HAP-1 (cell line): ENCODE measurements around the gene STXBP2.

ENCODE experiments used
- DNase-seq, 2 experiments: peaks; one replicate each; pipeline ENCODE4 v3.0.0-alpha.2; 2016 to 2020; ENCODE audit warnings: low spot score in 2 of 2
- H3K27me3 ChIP-seq: fragments of 250-450 bp; sonication (Bioruptor Pico); 2 replicates; pipeline ENCODE4 v1.5.1; 2020; ENCODE audit warnings: low read depth, mild to moderate bottlenecking, moderate library complexity
- H3K36me3 ChIP-seq: fragments of 250-450 bp; sonication (Bioruptor Pico); replicated peaks from 2 replicates; pipeline ENCODE4 v1.5.1; 2020; ENCODE audit warnings: mild to moderate bottlenecking
- H3K4me1 ChIP-seq: fragments of 250-450 bp; sonication (Bioruptor Pico); 2 replicates; pipeline ENCODE4 v1.5.1; 2020; ENCODE audit warnings: mild to moderate bottlenecking
- H3K4me3 ChIP-seq: fragments of 250-450 bp; sonication (Bioruptor Pico); 2 replicates; pipeline ENCODE4 v1.5.1; 2020; ENCODE audit warnings: mild to moderate bottlenecking, moderate library complexity
- H3K9me3 ChIP-seq: fragments of 250-450 bp; sonication (Bioruptor Pico); 2 replicates; pipeline ENCODE4 v1.5.1; 2020; ENCODE audit warnings: mild to moderate bottlenecking, moderate library complexity
- in situ Hi-C: fragments of 300-500 bp; cut with MboI; formaldehyde crosslinking; loops from 3 replicates; pipeline ENCODE4 v1.14.3; 2020; ENCODE audit warnings: low sequenced_read_pairs, inconsistent platforms, mixed read lengths

STXBP2 gene

DNA sequence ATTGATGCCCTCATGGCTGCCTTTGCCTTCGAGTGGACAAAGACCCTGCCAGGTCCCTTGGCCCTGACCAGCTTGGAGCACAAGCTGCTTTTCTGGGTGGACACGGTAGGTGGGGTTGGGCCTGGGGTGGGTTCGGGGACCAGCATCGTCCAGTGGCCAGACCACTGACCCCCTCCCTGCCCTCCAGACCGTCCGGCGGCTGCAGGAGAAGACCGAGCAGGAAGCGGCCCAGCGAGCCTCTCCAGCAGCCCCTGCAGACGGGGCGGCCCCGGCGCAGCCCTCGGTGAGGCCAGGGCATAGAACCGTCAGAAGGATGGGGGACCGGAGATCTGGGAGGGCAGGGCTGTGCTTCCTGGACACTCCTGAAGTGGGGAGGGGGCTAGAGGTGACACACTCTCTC lies 30.6 kb upstream of the STXBP2 start:
- Histone ChIP-seq H3K27me3 (no peaks in the 10 kb centered on the region), H3K36me3 (0 out of 2 replicates have a peak, but pooled peaks cover 3% of the 10 kb centered on the region), H3K4me3 (no peak overlapping the region), H3K9me3 (no peaks in the 10 kb centered on the region), H3K4me1 (no peaks in the 10 kb centered on the region)
- in situ Hi-C loops, result no loop called here
- DNase-seq, result no peak

GRCh38 chr19:7607212-7607873 lies 29.6 kb upstream of the STXBP2 start:
- no peaks in the 10 kb centered on the region for H3K4me1 ChIP-seq
- in situ Hi-C loops, result no loop called here
- H3K4me3 ChIP-seq, result no peak overlapping the region
- H3K9me3 ChIP-seq, result no peaks in the 10 kb centered on the region
- H3K27me3 ChIP-seq, result no peaks in the 10 kb centered on the region
- DNase-seq, result no peak
- H3K36me3 ChIP-seq, result 0 out of 2 replicates have a peak, but pooled peaks cover 6% of the 10 kb centered on the region

GRCh38 chr19:7607874-7608560 lies 28.9 kb upstream of the STXBP2 start:
- in situ Hi-C loops, result no loop called here
- H3K36me3 ChIP-seq, result 0 out of 2 replicates have a peak, but pooled peaks cover 6% of the 10 kb centered on the region
- H3K4me3 ChIP-seq, result no peak overlapping the region
- DNase-seq, result no peak
- H3K4me1 ChIP-seq, result no peaks in the 10 kb centered on the region
- no peaks in the 10 kb centered on the region for H3K9me3 ChIP-seq
- no peaks in the 10 kb centered on the region for H3K27me3 ChIP-seq

GRCh38 chr19:7610491-7611240 lies 26.2 kb upstream of the STXBP2 start:
- no peak overlapping the region for H3K4me3 ChIP-seq
- no peak for DNase-seq
- H3K4me1 ChIP-seq, result no peaks in the 10 kb centered on the region
- H3K36me3 ChIP-seq, result 0 out of 2 replicates have a peak, but pooled peaks cover 6% of the 10 kb centered on the region
- H3K27me3 ChIP-seq, result no peaks in the 10 kb centered on the region
- in situ Hi-C loops, result no loop called here
- H3K9me3 ChIP-seq, result no peaks in the 10 kb centered on the region

GRCh38 chr19:7611541-7612279 lies 25.2 kb upstream of the STXBP2 start:
- in situ Hi-C loops, result no loop called here
- 0 out of 2 replicates have a peak, but pooled peaks cover 6% of the 10 kb centered on the region for H3K36me3 ChIP-seq
- DNase-seq, result no peak
- H3K4me3 ChIP-seq, result no peak overlapping the region
- H3K27me3 ChIP-seq, result no peaks in the 10 kb centered on the region
- no peaks in the 10 kb centered on the region for H3K9me3 ChIP-seq
- no peaks in the 10 kb centered on the region for H3K4me1 ChIP-seq

GRCh38 chr19:7612282-7613274 lies 24.3 kb upstream of the STXBP2 start:
- no peaks in the 10 kb centered on the region for H3K9me3 ChIP-seq
- in situ Hi-C loops, result no loop called here
- DNase-seq, result no peak
- no peak overlapping the region for H3K4me3 ChIP-seq
- H3K4me1 ChIP-seq, result no peaks in the 10 kb centered on the region
- H3K36me3 ChIP-seq, result peaks cover 9% of the 10 kb centered on the region
- no peaks in the 10 kb centered on the region for H3K27me3 ChIP-seq

DNA sequence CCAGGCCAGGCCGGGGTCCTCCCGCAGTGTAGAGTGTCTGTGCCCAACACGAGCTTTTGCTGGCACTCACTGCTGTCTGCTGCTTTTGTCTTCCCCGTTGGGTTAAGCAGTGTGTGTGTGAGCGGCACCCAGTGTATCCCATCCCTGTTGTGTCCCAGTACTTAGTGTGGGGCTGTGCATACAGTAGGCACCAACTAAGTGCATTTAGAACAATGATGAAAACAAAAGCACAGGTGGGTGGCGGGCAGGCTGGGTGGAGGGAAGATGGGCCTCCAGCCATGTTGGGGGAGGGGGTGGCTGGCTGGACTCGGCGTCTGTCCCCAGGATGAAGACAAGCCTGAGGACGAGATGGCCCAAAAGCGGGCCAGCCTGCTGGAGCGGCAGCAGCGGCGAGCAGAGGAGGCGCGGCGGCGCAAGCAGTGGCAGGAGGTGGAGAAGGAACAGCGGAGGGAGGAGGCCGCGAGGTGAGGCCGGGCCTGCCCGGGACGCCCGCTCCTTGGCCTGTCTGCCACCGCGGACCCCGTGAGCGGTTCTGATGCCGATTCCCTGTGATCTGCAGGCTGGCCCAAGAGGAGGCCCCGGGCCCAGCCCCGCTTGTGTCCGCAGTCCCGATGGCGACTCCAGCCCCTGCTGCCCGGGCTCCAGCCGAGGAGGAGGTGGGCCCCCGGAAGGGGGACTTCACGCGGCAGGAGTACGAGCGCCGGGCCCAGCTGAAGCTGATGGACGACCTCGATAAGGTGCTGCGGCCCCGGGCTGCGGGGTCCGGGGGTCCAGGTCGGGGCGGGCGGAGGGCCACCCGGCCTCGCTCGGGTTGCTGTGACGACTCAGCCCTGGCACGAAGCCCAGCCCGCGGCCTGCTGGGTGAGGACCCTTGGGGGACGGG lies 21.8 kb upstream of the STXBP2 start:
- in situ Hi-C loops, result no loop called here
- H3K9me3 ChIP-seq, result no peaks in the 10 kb centered on the region
- H3K36me3 ChIP-seq, result peaks cover 26% of the 10 kb centered on the region
- DNase-seq, result no peak
- H3K27me3 ChIP-seq, result no peaks in the 10 kb centered on the region
- H3K4me1 ChIP-seq, result no peaks in the 10 kb centered on the region
- no peak overlapping the region for H3K4me3 ChIP-seq

DNA sequence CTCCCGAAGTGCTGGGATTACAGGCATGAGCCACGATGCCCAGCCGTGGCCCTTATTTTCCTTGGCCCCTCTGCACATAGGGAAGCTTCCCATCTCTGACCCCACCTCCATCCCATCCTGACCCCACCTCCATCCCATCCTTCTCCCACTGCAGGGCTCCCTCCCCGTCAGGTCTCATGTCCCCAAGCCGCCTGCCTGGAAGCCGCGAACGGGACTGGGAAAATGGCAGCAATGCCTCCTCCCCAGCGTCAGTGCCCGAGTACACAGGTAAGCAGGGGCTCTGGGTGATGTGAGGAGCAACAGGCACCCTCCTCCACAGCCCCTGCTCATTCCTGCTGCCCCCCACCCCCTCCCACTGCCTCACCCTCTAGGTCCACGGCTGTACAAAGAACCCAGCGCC lies 19.7 kb upstream of the STXBP2 start:
- in situ Hi-C loops, result no loop called here
- H3K4me1 ChIP-seq, result no peaks in the 10 kb centered on the region
- no peak overlapping the region for H3K4me3 ChIP-seq
- no peaks in the 10 kb centered on the region for H3K27me3 ChIP-seq
- no peak for DNase-seq
- H3K9me3 ChIP-seq, result no peaks in the 10 kb centered on the region
- peaks cover 31% of the 10 kb centered on the region for H3K36me3 ChIP-seq

- no peak for DNase-seq
- no peak overlapping the region for H3K4me3 ChIP-seq
- in situ Hi-C loops, result no loop called here
- H3K27me3 ChIP-seq, result no peaks in the 10 kb centered on the region
- no peaks in the 10 kb centered on the region for H3K4me1 ChIP-seq
- H3K9me3 ChIP-seq, result no peaks in the 10 kb centered on the region
- H3K36me3 ChIP-seq, result peaks cover 37% of the 10 kb centered on the region
These were observed 19.2 kb upstream of the STXBP2 start for GRCh38 chr19:7617735-7618134.

DNA sequence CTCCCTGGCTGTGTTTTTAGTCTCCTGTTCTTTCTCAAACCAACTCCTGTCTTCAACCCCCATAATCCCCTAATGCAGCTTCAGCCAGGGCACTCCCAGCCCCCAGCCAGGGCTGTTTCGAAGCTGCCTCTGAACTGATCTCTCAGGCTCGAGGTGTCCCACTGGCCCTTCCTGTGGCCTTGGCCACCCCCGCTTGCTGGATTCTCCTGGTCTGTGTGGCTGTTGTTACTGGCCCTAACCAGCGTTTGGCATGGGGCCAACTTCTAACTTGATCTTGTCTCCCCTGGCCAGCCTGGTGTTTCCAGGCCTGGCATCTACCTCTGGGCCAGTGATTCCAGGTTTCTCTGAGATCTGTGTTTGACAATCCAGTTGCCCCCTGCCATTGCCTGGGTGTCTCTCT lies 18.6 kb upstream of the STXBP2 start:
- H3K4me1 ChIP-seq, result no peaks in the 10 kb centered on the region
- peaks cover 41% of the 10 kb centered on the region for H3K36me3 ChIP-seq
- H3K27me3 ChIP-seq, result no peaks in the 10 kb centered on the region
- no peak for DNase-seq
- in situ Hi-C loops, result no loop called here
- no peaks in the 10 kb centered on the region for H3K9me3 ChIP-seq
- no peak overlapping the region for H3K4me3 ChIP-seq

GRCh38 chr19:7618771-7619510 lies 18.0 kb upstream of the STXBP2 start:
- in situ Hi-C loops, result no loop called here
- Histone ChIP-seq H3K4me1 (no peaks in the 10 kb centered on the region), H3K4me3 (no peak overlapping the region), H3K9me3 (no peaks in the 10 kb centered on the region), H3K36me3 (peaks cover 41% of the 10 kb centered on the region), H3K27me3 (no peaks in the 10 kb centered on the region)
- no peak for DNase-seq
